ENCODE data around the gene RRP15. TPM values are rescaled to one million over a fixed set of nuclear protein-coding genes. Genes with fewer than 3 reads are reported as not detected.

RRP15 gene
- total RNA-seq, 4 donors from 2014 or later = 4.8 to 11.6 (median 6.7) TPM

- no peaks in the 10 kb centered on the region for H3K36me3 ChIP-seq
- H3K4me3 ChIP-seq = no peak overlapping the region
- no peak for DNase-seq (ENCODE audit: low spot score in 2 of 2)
- H3K27ac ChIP-seq = no peak overlapping the region
- H3K4me1 ChIP-seq = no peaks in the 10 kb centered on the region
- H3K9me3 ChIP-seq = no peaks in the 10 kb centered on the region
- H3K27me3 ChIP-seq = no peaks in the 10 kb centered on the region
- TF ChIP-seq POLR2AphosphoS5 (IDR thresholded peaks at IDR 0.05) = no peak
- TF ChIP-seq CTCF (IDR thresholded peaks at IDR 0.05) = no peak
- TF ChIP-seq EP300 (IDR thresholded peaks at IDR 0.05) = no peak
- no peak for TF ChIP-seq POLR2A (IDR thresholded peaks at IDR 0.05)
- 92% methylated on average over 2 of the region's 2 CpGs for WGBS
Observed at GRCh38 chr1:218274511-218274910, 10.6 kb upstream of the RRP15 start.

DNA sequence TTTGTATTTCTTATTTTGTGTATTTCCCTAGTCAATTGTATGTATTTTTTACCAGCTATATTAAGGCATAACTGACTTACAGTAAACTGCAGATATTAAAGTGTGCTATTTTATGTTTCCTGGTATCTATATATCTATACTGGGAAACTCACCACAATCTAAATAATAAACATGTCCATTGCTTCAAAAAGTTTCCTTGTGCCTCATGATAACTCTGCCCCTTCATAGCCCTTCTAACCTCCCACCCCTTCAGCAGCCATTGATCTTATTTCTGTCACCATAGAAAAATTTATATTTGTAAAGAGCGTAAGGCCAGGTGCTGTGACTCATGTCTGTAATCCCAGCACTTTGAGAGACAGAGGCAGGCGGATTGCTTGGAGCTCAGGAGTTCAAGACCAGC lies 9.3 kb upstream of the RRP15 start:
- no peak for DNase-seq (ENCODE audit: low spot score in 2 of 2)
- no peaks in the 10 kb centered on the region for H3K4me1 ChIP-seq
- H3K27me3 ChIP-seq = no peaks in the 10 kb centered on the region
- H3K36me3 ChIP-seq = no peaks in the 10 kb centered on the region
- no peak overlapping the region for H3K27ac ChIP-seq
- H3K4me3 ChIP-seq = no peak overlapping the region
- WGBS = 66% methylated on average over 2 of the region's 2 CpGs
- no peaks in the 10 kb centered on the region for H3K9me3 ChIP-seq
- TF ChIP-seq POLR2A (IDR thresholded peaks at IDR 0.05) (no peak), EP300 (IDR thresholded peaks at IDR 0.05) (no peak)

GRCh38 chr1:218281285-218281684 lies 3.8 kb upstream of the RRP15 start:
- Histone ChIP-seq H3K36me3 (no peaks in the 10 kb centered on the region), H3K4me3 (no peak overlapping the region), H3K27ac (no peak overlapping the region), H3K4me1 (peaks cover 11% of the 10 kb centered on the region), H3K9me3 (no peaks in the 10 kb centered on the region), H3K27me3 (no peaks in the 10 kb centered on the region)
- TF ChIP-seq EP300 (IDR thresholded peaks at IDR 0.05) = no peak
- DNase-seq (ENCODE audit: low spot score in 2 of 2) = no peak
- 89% methylated on average over 4 of the region's 4 CpGs for WGBS

- Histone ChIP-seq H3K4me1 (peaks cover 17% of the 10 kb centered on the region), H3K36me3 (no peaks in the 10 kb centered on the region), H3K9me3 (no peaks in the 10 kb centered on the region), H3K4me3 (peak overlapping the region; percentile 85), H3K27ac (peak overlapping the region; percentile 84), H3K27me3 (no peaks in the 10 kb centered on the region)
- TF ChIP-seq CTCF (IDR thresholded peaks at IDR 0.05) = no peak
- no peak for TF ChIP-seq POLR2AphosphoS5 (IDR thresholded peaks at IDR 0.05)
- no peak for TF ChIP-seq POLR2A (IDR thresholded peaks at IDR 0.05)
- no peak for TF ChIP-seq EP300 (IDR thresholded peaks at IDR 0.05)
- WGBS = 11% methylated on average over 18 of the region's 26 CpGs
- peak in 1 of 2 donors; percentile 56 for DNase-seq (ENCODE audit: low spot score in 2 of 2)
Observed at GRCh38 chr1:218284377-218284916, 646 bp upstream of the RRP15 start.

DNA sequence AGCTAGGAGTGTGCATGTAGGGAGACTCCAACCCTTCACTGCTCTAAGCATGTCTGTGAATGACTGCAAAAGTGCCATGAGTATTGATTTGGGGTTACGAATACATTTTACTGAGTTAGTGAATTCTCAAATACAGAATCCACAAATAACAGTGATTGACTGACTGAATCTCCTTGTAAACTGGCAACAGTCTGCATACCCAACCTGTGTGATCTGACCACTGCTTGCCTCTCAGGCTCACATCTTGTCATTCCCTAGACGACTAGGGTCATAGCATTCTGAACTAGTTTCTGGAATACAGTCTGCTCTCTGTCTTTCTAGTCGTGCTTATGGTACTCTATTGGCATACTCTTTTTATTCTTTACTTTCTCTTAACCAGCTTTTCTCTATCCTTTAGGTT lies 7.4 kb downstream of the RRP15 start:
- Histone ChIP-seq H3K9me3 (no peaks in the 10 kb centered on the region), H3K27me3 (no peaks in the 10 kb centered on the region)

GRCh38 chr1:218294546-218294945 lies 9.5 kb downstream of the RRP15 start:
- Histone ChIP-seq H3K27me3 (no peaks in the 10 kb centered on the region), H3K36me3 (peaks cover 6% of the 10 kb centered on the region), H3K9me3 (no peaks in the 10 kb centered on the region), H3K4me3 (no peak overlapping the region), H3K4me1 (no peaks in the 10 kb centered on the region), H3K27ac (no peak overlapping the region)
- WGBS = 50% methylated on average over 3 of the region's 3 CpGs
- no peak for TF ChIP-seq CTCF (IDR thresholded peaks at IDR 0.05)
- DNase-seq (ENCODE audit: low spot score in 2 of 2) = no peak

More for the DNA sequence above, 7.4 kb downstream of the RRP15 start:
- Histone ChIP-seq H3K4me1 (no peaks in the 10 kb centered on the region), H3K36me3 (peaks cover 6% of the 10 kb centered on the region), H3K27ac (no peak overlapping the region), H3K4me3 (no peak overlapping the region)
- DNase-seq (ENCODE audit: low spot score in 2 of 2) = no peak
- 87% methylated on average over 3 of the region's 3 CpGs for WGBS
- TF ChIP-seq POLR2A (IDR thresholded peaks at IDR 0.05) (no peak), POLR2AphosphoS5 (IDR thresholded peaks at IDR 0.05) (no peak)

- TF ChIP-seq POLR2A (IDR thresholded peaks at IDR 0.05) = no peak
- TF ChIP-seq CTCF (IDR thresholded peaks at IDR 0.05) = no peak
- TF ChIP-seq EP300 (IDR thresholded peaks at IDR 0.05) = no peak
- no peak for TF ChIP-seq POLR2AphosphoS5 (IDR thresholded peaks at IDR 0.05)
- no peak for DNase-seq (ENCODE audit: low spot score in 2 of 2)
- no peaks in the 10 kb centered on the region for H3K4me1 ChIP-seq
- H3K9me3 ChIP-seq = no peaks in the 10 kb centered on the region
- peaks cover 6% of the 10 kb centered on the region for H3K36me3 ChIP-seq
- no peaks in the 10 kb centered on the region for H3K27me3 ChIP-seq
- no peak overlapping the region for H3K27ac ChIP-seq
- 93% methylated on average over 2 of the region's 2 CpGs for WGBS
- H3K4me3 ChIP-seq = no peak overlapping the region
Observed at GRCh38 chr1:218296162-218296561, 11.1 kb downstream of the RRP15 start.
